GM18502 (cell line): ENCODE results near the gene TMPO.
"Not testable (repeated sequence)": the region's sequence is repeated elsewhere in the genome, so short reads cannot be mapped to it uniquely, and the experiment has no call there.

Experiments
- ATAC-seq: cut with Tn5 transposase; IDR thresholded peaks from one replicate; pipeline ENCODE4 v1.9.1; 2021; ENCODE audit warnings: mild to moderate bottlenecking; ENCODE audit not compliant: unreplicated experiment, poor library complexity

TMPO gene, protein sequence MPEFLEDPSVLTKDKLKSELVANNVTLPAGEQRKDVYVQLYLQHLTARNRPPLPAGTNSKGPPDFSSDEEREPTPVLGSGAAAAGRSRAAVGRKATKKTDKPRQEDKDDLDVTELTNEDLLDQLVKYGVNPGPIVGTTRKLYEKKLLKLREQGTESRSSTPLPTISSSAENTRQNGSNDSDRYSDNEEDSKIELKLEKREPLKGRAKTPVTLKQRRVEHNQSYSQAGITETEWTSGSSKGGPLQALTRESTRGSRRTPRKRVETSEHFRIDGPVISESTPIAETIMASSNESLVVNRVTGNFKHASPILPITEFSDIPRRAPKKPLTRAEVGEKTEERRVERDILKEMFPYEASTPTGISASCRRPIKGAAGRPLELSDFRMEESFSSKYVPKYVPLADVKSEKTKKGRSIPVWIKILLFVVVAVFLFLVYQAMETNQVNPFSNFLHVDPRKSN

GRCh38 chr12:98515287-98516110 is at the start of gene TMPO:
TMPO (plus strand) TSS chr12:98515590; CDS start chr12:98515868, 278 bp downstream.
- peak; percentile 82 for ATAC-seq

- no peak for ATAC-seq
These were observed 49.3 kb upstream of the TMPO start for GRCh38 chr12:98465950-98466602.

DNA sequence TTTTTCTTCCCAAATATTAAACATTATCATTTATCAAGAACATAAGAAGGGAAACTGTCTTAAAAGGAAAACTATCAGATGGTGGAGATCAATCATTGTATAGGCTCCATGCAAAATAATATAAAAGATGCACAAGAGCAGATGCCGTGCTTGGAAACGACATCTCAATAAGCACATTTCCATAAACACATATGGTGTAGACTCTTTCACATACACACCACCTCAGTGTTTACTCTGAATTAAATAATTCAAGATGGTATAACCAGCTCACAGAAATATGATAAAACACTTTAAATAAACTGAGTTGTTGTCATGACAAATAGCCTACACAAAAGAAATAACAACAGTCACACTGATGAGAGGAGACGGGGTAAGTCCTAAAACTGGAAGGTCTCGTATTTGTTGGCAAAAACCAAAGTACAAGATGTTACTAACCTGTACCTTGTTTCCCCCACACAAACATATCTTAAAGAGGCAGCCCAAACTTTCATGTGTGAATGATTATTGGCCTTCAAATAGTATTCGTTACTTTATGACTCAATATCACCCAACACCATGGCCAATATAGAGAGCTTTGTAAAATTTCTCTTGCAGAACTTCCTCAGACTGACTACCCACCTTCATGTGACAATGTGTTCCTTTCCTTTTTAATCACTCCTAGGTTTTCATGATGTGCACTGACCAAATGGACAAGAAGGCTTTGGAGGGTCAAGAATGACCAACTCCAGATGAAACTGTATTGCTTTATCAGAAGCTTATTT is 48.6 kb upstream of the TMPO start:
- ATAC-seq = no peak

- ATAC-seq = peak; percentile 59
These were observed 46.3 kb upstream of the TMPO start for GRCh38 chr12:98469109-98469508.

GRCh38 chr12:98470469-98471082 is 44.8 kb upstream of the TMPO start:
- ATAC-seq = peak; percentile 69

DNA sequence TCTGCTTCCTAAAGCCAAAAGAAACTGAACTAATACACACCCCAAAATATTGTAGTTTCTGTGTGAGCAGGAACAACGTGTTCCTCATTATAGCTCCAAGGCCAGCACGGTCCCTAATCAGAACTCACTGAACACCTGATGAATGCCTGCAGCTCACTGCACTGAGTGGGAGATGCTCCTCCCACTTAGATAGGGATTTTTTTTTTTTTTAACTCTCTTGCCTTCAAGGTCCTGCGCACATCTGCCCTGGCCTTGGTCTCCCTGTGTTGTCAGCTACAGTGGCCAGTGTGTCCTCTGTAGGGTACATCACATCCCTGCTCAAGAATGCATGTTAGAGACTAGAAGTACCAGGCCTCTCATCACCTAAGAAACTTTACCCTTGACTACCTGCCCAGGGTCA is 44.3 kb upstream of the TMPO start:
- ATAC-seq = peak; percentile 20

DNA sequence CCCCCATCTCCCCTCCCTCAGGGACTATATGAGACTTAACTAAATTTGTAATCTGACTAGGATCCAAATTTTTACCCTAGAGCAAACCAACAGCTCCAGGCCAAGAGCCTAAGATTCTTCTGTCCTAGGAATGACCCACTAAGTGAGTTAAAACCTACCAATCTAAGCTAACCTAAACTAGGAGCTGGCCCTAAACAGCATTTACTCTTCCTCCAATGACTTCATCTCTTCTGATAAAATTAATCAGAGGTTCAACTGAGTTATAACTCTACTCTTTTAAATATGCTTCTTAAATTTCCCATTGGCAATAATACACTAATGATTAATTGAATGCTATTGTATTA is 39.9 kb upstream of the TMPO start:
- ATAC-seq = no peak

- no peak for ATAC-seq
These were observed 36.8 kb upstream of the TMPO start for GRCh38 chr12:98478606-98479005.

DNA sequence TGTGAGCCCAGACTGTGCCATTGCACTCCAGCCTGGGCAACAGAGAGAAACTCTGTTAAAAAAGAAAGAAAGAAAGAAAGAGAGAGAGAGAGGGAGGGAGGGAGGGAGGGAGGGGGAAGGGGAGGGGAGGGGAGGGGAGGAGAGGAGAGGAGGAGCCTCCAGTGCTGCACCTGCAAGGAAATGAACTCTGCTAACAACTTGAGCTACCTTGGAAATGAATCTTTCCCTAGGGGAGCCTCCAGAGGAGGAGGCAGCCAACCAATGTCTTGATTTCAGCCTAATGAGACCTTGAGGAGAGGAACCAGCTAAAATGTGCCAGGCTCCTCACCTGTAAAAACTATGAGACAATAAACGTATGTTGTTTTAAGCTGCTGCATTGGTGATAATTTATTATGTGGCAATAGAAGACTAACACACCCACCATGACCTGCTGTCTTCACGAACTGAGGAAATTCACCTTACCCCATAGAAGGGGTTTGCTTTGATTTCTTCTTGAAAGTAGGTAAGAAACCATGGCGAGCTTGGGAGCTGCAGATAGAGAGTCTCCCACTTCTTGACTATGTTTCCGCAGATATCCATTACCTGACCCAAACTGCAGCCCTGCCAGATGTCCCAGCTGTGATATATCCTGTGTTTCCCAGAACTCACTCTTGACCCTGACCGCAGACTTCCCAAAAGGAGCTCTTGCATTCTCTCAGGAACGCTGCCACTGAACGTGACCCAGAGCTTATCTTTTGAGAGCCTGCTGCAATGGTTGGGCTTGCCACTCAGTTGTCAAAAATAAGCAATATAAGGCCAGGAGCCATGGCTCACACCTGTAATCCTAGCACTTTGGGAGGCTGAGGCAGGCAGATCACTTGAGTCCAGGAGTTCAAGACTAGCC is 31.5 kb upstream of the TMPO start:
- no peak for ATAC-seq

DNA sequence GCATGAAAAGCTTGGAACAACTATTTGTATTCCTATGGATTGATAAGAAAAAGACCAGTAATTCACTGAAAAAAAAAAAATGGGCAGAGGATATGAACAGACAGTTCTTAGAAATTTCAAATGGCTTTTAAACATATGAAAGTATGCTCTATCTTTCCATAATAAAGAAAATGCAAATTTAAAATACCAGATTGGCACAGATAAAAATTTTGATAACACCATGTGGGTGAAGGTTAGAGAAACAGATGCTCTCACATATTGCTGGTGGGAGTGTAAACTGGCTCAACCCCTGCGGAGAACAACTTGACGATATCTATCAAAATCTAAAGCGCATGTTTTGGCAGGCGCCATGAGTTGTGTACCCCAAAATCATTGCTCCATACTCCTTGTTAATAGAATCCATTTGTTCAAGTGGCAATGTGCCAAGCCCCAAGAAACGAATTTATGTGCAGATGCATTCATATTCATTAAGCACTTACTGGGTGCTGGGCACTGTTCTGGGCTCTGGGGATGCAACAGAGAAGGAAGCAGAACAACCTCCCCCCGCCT is 29.5 kb upstream of the TMPO start:
- no peak for ATAC-seq

DNA sequence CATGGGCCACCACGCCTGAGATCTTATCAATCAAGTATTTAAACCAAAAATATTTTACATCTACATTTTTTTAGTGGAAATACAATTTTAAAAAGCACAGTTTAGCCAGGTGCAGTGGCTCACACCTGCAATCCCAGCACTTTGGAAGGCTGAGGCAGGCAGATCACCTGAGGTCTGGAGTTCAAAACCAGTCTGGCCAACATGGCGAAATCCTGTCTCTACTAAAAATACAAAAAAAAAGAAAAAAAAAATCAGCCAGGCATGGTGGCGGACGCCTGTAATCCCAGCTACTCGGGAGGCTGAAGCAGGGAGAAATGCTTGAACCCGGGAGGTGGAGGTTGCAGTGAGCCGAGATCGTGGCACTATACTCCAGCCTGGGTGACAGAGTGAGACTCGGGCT is 27.0 kb upstream of the TMPO start:
- not testable (repeated sequence) for ATAC-seq

DNA sequence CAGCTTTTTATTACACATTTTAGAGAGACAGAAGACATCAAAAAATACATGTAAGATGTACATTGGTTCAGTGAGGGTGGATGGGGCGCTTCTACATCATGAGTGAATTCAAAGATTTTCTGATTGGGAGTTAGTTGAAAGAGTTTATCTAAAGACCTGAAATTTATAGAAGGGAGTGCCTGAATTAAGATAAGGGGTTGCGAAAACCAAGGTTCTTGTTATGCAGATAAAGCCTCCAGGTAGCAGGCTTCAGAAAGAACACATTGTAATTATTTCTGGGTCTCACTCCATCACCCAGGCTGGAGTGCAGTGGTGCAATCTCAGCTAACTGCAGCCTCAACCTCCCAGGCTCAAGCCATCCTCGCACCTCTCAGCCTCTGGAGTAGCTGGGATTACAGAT is 26.2 kb upstream of the TMPO start:
- no peak for ATAC-seq

DNA sequence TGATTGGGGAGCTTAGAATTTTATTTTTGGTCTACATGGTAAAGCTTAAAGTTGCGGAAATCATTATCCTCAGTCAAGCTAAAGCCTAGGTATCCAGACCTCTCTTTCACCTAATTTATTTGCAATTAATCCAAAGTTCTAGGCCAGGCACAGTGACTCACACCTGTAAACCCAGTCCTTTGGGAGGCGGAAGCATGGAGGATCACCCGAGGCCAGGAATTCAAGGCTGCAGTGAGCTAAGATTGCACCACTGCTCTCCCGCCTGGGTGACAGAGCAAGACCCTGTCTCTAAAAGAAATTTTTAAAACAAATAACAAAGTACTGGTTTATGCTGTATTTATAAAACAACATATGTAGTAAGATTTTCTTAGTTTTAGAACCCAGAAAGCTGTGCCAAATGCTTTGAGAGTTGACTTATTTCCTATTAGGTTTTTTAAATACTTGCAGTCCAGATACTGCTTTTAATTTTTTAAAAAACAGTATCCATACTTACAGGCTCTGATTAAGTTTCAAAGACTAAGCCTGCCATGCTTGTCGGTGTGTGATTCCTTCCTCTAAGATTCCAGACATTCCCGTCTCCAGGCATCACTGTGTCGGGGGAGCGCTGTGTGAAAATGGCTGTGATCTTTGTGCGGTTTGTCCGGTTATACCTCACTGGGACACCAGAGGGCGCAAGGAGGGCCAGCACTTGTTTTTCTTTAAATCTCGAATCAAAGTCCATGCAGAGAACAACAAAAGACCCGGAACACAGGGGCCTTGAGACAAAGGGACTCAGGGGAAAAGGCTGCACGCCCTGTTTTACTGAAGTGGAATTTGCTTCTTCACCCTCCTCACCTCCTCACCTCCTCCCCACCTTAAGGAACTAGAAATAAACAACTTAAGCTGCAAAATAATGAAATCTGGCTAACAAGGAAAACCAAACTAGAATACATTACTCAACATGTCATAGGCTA is 24.6 kb upstream of the TMPO start:
- ATAC-seq = peak; percentile 94

DNA sequence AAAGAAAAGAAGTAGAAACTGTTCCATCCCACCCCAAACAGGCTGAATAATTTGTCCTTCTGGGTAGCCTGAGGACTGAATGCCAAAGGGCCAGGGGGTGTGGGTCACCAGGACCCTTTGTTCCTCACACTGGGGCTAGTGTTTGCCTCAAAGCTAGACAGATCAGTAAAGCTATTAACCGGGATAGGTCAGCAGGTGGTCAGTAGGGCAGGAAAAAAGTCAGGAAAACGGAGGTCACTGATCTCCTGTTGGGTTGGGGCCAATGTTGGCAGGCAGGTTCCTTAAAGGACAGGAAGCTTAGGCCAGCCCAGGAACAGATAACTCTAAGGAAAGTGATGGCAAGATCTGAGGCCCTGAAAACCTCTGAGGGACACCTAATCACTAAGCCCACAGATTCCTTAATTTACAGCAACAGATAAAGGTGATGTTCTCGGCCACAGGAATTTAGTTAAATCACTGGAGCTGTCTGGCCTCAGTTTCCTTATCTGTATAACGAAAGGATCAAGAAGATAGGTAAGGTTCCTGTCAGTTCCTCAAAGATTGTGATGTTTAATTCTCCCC is 22.7 kb upstream of the TMPO start:
- no peak for ATAC-seq

- not testable (repeated sequence) for ATAC-seq
These were observed 14.1 kb upstream of the TMPO start for GRCh38 chr12:98501266-98501629.

DNA sequence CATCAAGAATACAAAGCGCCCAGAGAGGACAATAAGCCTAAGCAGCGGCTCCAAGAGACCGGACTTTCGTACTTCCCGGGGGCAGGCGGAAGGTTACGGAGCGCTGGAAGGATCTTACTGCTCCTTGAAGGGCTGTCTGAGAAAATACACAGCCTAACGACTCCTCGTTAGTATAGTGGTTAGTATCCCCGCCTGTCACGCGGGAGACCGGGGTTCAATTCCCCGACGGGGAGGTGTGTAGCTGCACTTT is 12.1 kb upstream of the TMPO start:
- ATAC-seq = peak; percentile 61

DNA sequence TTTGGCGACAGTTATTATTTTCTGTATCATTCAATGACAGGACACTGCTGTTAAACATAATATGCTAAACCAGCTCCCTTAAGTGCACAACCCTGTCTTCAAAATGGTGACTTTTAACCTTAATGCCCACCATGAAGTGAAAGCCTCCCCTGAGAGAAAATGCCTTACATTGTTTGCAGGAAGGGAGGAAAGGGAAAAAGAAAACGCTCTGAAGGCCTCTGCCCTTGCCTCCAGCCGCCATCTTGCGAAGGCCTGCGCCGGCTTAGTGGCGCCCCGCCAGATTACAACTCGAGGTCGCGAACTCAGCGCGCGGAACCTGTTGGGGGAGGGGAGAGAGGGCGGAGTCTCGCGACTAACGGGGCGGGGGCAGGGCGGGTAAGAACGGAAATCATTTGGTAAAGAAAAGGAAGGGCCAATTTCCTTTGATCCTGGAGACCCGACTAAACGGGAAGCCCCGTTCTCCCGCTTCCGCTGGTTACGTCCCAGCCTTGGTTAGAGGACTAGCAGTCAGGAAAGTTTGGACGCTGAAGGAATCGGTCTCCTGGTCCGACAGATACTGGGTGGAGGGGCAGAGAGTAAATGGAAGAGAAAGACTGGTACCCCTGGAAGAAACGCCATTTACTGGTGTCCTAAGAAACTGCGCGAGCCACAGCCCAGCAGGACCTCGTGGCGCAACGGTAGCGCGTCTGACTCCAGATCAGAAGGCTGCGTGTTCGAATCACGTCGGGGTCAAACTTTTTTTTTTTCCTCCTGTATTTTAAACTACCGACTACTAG is 11.6 kb upstream of the TMPO start:
- peak; percentile 77 for ATAC-seq
